IgD-negative memory B cell (primary cell): ENCODE results near the gene KCNJ14. TPM values are rescaled to one million over a fixed set of nuclear protein-coding genes. Genes with fewer than 3 reads are reported as not detected.

Experiments
- H3K27ac Mint-ChIP-seq, 3 donors: one replicate each; pipeline ENCODE4 v1.8.0; 2020 to 2022; ENCODE audit warnings: mild to moderate bottlenecking in 3 of 3, mixed read lengths in 3 of 3, moderate library complexity in 1 of 3
- H3K27me3 Mint-ChIP-seq: one replicate; pipeline ENCODE4 v1.8.0; 2021; ENCODE audit warnings: mixed read lengths
- H3K36me3 Mint-ChIP-seq: one replicate; pipeline ENCODE4 v1.8.0; 2020; ENCODE audit warnings: mild to moderate bottlenecking, mixed read lengths
- H3K4me1 Mint-ChIP-seq, 3 donors: one replicate each; pipeline ENCODE4 v1.8.0; 2020 to 2022; ENCODE audit warnings: mixed read lengths in 3 of 3, mild to moderate bottlenecking in 1 of 3
- H3K4me3 Mint-ChIP-seq, 4 donors: one replicate each; pipeline ENCODE4 v1.8.0; 2020 to 2022; ENCODE audit warnings: mild to moderate bottlenecking in 4 of 4, mixed read lengths in 4 of 4, moderate library complexity in 3 of 4
- H3K9me3 Mint-ChIP-seq, 3 donors: one replicate each; pipeline ENCODE4 v1.8.0; 2020 to 2021; ENCODE audit warnings: mixed read lengths in 3 of 3, mild to moderate bottlenecking in 1 of 3
- polyA plus RNA-seq: library from polyadenylated mRNA; unstranded; fragments of 300-500 nt; fragmentation: Illumina TruSeq; gene quantifications from one replicate; pipeline ENCODE4 v1.2.3, GENCODE V29; 2021

Gene KCNJ14
- polyA plus RNA-seq, 1 donor from 2014 or later, result 0.48 TPM

GRCh38 chr19:48510421-48511268 lies 55.3 kb downstream of the KCNJ14 start:
- H3K36me3 Mint-ChIP-seq, result no peaks in the 10 kb centered on the region
- H3K4me3 Mint-ChIP-seq, result peak overlapping the region; percentile 15 to 84 (median 74)
- H3K4me1 Mint-ChIP-seq, result peaks cover 3 to 9% (median 5%) of the 10 kb centered on the region in 3 donors
- peaks cover 10% of the 10 kb centered on the region for H3K27me3 Mint-ChIP-seq
- peak overlapping the region in 1 of 3 donors; percentile 46 for H3K27ac Mint-ChIP-seq
- no peaks in the 10 kb centered on the region for H3K9me3 Mint-ChIP-seq

- no peaks in the 10 kb centered on the region for H3K36me3 Mint-ChIP-seq
- H3K4me3 Mint-ChIP-seq, result peak overlapping the region in 1 of 4 donors; percentile 73
- no peaks in the 10 kb centered on the region for H3K9me3 Mint-ChIP-seq
- peaks cover 3 to 9% (median 5%) of the 10 kb centered on the region in 3 donors for H3K4me1 Mint-ChIP-seq
- H3K27me3 Mint-ChIP-seq, result peaks cover 10% of the 10 kb centered on the region
- H3K27ac Mint-ChIP-seq, result no peak overlapping the region
These were observed 56.0 kb downstream of the KCNJ14 start for GRCh38 chr19:48511321-48511731.

- H3K4me3 Mint-ChIP-seq, result peak within 1 kb of the TSS; percentile 15 to 84 (median 74)
- peaks cover 10% of the 10 kb centered on the region for H3K27me3 Mint-ChIP-seq
- H3K27ac Mint-ChIP-seq, result no peak within 1 kb of the TSS
These were observed 56.6 kb downstream of the KCNJ14 start, which contains the start of gene LMTK3 for GRCh38 chr19:48511800-48512503. Gene LMTK3 (minus strand): TSS chr19:48511835. CDS start chr19:48511576, 259 bp downstream.

GRCh38 chr19:48512504-48513288 lies 57.3 kb downstream of the KCNJ14 start:
- no peaks in the 10 kb centered on the region for H3K36me3 Mint-ChIP-seq
- peaks cover 10% of the 10 kb centered on the region for H3K27me3 Mint-ChIP-seq
- H3K4me3 Mint-ChIP-seq, result no peak overlapping the region
- no peak overlapping the region for H3K27ac Mint-ChIP-seq
- H3K4me1 Mint-ChIP-seq, result peaks cover 4 to 9% (median 5%) of the 10 kb centered on the region in 3 donors
- no peaks in the 10 kb centered on the region for H3K9me3 Mint-ChIP-seq

More at GRCh38 chr19:48511800-48512503, 56.6 kb downstream of the KCNJ14 start, which contains the start of gene LMTK3:
- H3K9me3 Mint-ChIP-seq, result no peaks in the 10 kb centered on the region
- no peaks in the 10 kb centered on the region for H3K36me3 Mint-ChIP-seq
- H3K4me1 Mint-ChIP-seq, result peaks cover 4 to 9% (median 5%) of the 10 kb centered on the region in 3 donors

GRCh38 chr19:48513289-48514122 lies 58.1 kb downstream of the KCNJ14 start:
- Mint-ChIP-seq H3K4me3 (peak overlapping the region in 1 of 4 donors; percentile 73), H3K9me3 (no peaks in the 10 kb centered on the region), H3K36me3 (no peaks in the 10 kb centered on the region), H3K27ac (peak overlapping the region in 2 of 3 donors; percentile 15 to 90), H3K27me3 (peaks cover 10% of the 10 kb centered on the region), H3K4me1 (peaks cover 4 to 9% (median 5%) of the 10 kb centered on the region in 3 donors)

GRCh38 chr19:48514123-48514458 lies 58.7 kb downstream of the KCNJ14 start:
- H3K27ac Mint-ChIP-seq, result peak overlapping the region in 2 of 3 donors; percentile 15 to 90
- H3K4me1 Mint-ChIP-seq, result peaks cover 4 to 9% (median 5%) of the 10 kb centered on the region in 3 donors
- peak overlapping the region in 1 of 4 donors; percentile 73 for H3K4me3 Mint-ChIP-seq
- H3K27me3 Mint-ChIP-seq, result peaks cover 10% of the 10 kb centered on the region
- no peaks in the 10 kb centered on the region for H3K36me3 Mint-ChIP-seq
- H3K9me3 Mint-ChIP-seq, result no peaks in the 10 kb centered on the region

GRCh38 chr19:48516536-48516935 lies 61.2 kb downstream of the KCNJ14 start:
- Mint-ChIP-seq H3K27ac (no peak overlapping the region), H3K4me3 (peak overlapping the region in 1 of 4 donors; percentile 65), H3K4me1 (peaks cover 2 to 5% (median 4%) of the 10 kb centered on the region in 3 donors), H3K9me3 (no peaks in the 10 kb centered on the region), H3K36me3 (no peaks in the 10 kb centered on the region), H3K27me3 (no peaks in the 10 kb centered on the region)

Other genes starting within 250 kb of the KCNJ14 start
- gene CARD8, start 199.7 kb upstream of the KCNJ14 start, polyA plus RNA-seq, result 85.7 TPM
- gene ZNF114, start 185.5 kb upstream of the KCNJ14 start, polyA plus RNA-seq, result 0.30 TPM
- gene EMP3, start 130.0 kb upstream of the KCNJ14 start, polyA plus RNA-seq, result 586 TPM
- 16.2 TPM for gene TMEM143, start 91.6 kb upstream of the KCNJ14 start, polyA plus RNA-seq
- not detected for gene SYNGR4, start 91.2 kb upstream of the KCNJ14 start, polyA plus RNA-seq
- gene KDELR1, start 64.0 kb upstream of the KCNJ14 start, polyA plus RNA-seq, result 29.2 TPM
- not detected for gene GRIN2D, start 61.9 kb upstream of the KCNJ14 start, polyA plus RNA-seq
- gene GRWD1, start 9.6 kb upstream of the KCNJ14 start, polyA plus RNA-seq, result 40.3 TPM
- gene CYTH2, start 13.8 kb downstream of the KCNJ14 start, polyA plus RNA-seq, result 31.8 TPM
- gene LMTK3, start 56.3 kb downstream of the KCNJ14 start, polyA plus RNA-seq, result not detected
- gene SULT2B1, start 96.6 kb downstream of the KCNJ14 start, polyA plus RNA-seq, result not detected
- gene SPACA4, start 151.2 kb downstream of the KCNJ14 start, polyA plus RNA-seq, result not detected
- gene FAM83E, start 159.5 kb downstream of the KCNJ14 start, polyA plus RNA-seq, result not detected
- 2,549 TPM for gene RPL18, start 163.6 kb downstream of the KCNJ14 start, polyA plus RNA-seq
- gene SPHK2, start 163.9 kb downstream of the KCNJ14 start, polyA plus RNA-seq, result 11.0 TPM
- 86.1 TPM for gene DBP, start 181.8 kb downstream of the KCNJ14 start, polyA plus RNA-seq
- 11.6 TPM for gene CA11, start 190.6 kb downstream of the KCNJ14 start, polyA plus RNA-seq
- gene NTN5, start 217.4 kb downstream of the KCNJ14 start, polyA plus RNA-seq, result 0.66 TPM
- gene FUT2, start 240.4 kb downstream of the KCNJ14 start, polyA plus RNA-seq, result not detected